ENCODE data around the gene CNKSR1.

GRCh38 chr1:26129778-26130177 lies 47.5 kb upstream of the CNKSR1 start:
- TF ChIP-seq USF2 (IDR thresholded peaks at IDR 0.05; ENCODE audit: borderline replicate concordance, low read depth, low read length): no peak
- TF ChIP-seq SIN3A (IDR thresholded peaks at IDR 0.05; ENCODE audit: borderline replicate concordance, low read depth, low read length): no peak
- no peak for TF ChIP-seq EP300 (IDR thresholded peaks at IDR 0.05; ENCODE audit: borderline replicate concordance in 1 of 2, low read depth in 1 of 2, low read length in 1 of 2)
- TF ChIP-seq CTCF (IDR thresholded peaks at IDR 0.05): no peak
- TF ChIP-seq TAF1 (IDR thresholded peaks at IDR 0.05; ENCODE audit: borderline replicate concordance, low read depth, low read length): no peak
- no peak for TF ChIP-seq POLR2AphosphoS5 (IDR thresholded peaks at IDR 0.05; ENCODE audit: low read depth, low read length)
- TF ChIP-seq NFIC (IDR thresholded peaks at IDR 0.05; ENCODE audit: borderline replicate concordance): no peak
- TF ChIP-seq FOSL2 (IDR thresholded peaks at IDR 0.05; ENCODE audit: borderline replicate concordance, low read depth): no peak
